Activated CD8-positive, alpha-beta memory T cell treated with anti-CD3 and anti-CD28 coated beads, Interleukin-2, amount 50 U/mL, for 4 hours (primary cell): ENCODE results near the gene RAPGEF4.

Source experiments
- DNase-seq: peaks from one replicate; pipeline ENCODE4 v3.0.0-alpha.2; 2020

The RAPGEF4 gene

DNA sequence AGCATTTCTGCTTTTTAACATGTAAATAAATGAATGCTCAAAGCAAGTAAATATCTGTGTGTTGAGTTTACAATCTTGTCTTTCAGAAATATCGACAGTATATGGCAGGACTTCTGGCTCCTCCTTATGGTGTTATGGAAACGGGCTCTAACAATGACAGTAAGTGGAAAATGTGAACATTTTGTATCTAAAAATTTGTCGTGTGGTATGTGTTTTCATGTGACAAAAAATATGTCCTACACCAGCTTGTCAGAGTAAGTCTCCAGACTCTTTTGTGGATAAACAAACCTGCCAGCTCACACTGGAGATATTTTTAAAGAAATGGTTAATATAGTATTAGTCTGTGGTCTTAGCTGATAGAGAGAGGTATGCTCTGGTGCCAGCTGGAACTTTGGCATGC, 182.1 kb downstream of the RAPGEF4 start:
- DNase-seq, result no peak

DNA sequence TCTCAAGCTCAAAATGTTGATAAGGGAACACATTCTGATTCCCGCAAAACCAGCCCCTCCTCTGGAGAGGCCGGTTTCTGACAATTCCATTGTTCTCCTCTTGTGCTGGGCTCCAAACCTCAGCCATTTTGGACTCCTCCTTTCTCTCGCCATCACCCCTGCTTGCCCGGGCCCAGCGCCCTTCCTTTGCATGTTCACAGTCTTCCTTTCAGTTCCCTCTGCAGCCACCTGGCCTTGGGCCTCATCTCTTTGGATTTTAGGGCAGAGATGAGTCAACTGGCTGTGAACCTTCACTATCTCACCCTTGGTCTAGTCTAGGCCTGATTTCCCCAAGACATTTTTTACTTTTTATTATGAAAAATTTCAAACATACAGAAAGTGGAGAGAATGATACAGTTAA, 184.1 kb downstream of the RAPGEF4 start:
- no peak for DNase-seq

DNA sequence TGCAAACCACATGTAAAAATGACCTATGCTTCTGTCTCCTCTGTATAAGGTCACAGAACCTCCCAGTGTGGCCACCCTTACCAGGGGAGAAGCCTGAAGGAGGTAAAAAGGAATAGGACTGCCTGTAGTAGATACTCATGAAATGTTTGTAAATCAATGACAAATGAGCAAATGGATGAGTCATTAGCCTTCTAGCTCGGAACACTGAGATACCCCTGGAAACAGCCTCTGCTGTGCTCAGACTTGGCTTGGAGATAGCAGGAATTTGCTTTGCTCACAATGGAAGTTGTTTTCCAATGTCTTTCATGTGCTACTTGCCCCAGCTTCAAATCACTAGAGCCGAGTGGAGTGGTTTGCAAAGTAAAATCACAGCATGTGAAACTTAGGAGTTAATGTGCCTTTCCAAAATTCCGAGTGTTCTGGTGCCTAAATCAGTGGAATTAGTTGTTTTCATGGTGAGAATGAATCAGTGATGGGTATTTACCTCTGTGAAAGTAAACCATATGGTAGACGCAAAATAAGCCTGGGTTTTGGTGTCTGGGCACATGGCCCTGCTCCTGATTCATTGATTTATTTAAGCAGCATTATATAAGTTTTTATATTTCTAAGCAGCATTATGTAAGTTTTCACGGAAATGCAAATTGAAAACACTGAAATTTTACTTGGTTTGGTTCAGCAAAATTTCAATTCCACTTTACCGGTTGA, 186.0 kb downstream of the RAPGEF4 start:
- DNase-seq, result no peak

DNA sequence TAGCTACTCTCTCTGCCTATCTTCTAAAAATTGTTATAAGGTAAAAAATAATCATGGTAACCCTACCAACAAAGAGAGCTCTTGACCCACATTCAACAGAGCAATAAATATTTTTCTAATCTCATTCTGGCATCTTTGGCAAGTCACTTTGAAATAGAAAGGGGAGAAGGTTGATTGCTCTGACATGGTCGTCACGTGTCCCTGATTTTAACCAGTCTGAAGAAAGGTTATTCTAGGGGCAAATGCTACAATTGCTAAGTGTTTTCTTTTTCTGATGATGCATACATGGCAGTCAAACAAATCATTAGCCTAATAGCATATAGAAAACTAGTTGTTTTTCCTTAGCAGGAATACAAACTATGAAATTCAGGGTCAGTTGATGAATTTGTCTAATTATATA, 186.7 kb downstream of the RAPGEF4 start:
- DNase-seq, result no peak

DNA sequence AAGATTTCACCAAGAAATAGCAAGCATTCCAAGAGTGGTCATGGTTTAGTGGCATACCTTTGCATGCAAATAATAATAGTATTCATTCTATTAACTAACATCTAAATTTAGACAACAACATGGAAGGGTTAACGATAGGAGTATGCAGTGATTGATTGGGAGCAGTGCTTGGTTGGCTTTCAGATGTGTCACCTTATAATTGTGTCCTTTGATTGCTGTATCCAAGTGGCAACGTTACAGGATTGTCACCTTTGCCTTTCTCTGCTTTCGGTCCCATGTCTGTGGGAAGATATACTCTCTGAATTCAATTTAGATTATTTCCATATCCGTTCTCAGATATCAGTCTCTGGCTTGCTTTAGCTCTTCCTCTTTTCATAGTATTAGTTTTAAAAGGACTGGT, 187.2 kb downstream of the RAPGEF4 start:
- no peak for DNase-seq

DNA sequence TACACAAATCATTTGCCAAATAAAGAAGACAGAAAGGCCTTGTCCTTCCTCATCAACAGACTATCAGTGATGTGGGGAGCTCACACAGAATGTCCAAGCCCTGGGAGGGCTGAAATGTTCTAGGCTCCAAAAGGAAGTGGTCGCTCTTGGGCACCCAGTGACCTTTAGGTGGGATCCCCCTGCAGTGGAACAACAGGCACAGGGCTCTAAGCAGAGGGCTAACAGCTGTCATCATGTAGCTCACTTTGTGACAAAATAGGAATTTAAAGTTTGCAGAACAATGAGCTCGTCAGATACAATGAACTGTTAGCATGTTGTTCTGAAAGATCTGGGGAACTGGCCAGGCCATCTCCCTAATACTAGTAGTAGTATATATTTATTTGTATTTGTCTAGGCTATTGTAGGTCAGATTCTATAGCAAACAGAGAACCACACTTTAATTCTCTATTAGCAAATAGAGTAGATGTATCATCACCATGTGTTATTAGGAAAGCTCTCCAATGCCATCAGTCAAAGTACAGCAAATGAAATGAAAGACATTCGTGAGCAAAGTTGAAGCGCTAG, 188.5 kb downstream of the RAPGEF4 start:
- DNase-seq, result no peak

DNA sequence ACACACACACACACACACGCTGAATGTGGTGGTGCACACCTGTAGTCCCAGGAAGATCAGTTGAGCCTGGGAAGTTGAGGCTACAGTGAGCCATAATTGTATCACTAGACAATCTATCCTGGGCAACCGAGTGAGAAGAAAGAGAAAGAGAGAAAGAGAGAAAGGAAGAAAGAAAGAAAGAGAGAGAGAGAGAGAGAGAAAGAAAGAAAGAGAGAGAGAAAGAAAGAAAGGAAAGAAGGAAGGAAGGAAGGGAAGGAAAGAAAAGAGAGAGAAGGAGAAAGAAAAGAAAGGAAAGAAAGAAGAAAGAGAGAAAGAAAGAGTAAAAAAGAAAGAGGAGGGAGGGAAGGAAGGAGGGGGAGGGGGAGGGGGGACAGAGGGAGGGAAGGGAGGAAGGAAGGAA, 190.0 kb downstream of the RAPGEF4 start:
- no peak for DNase-seq

DNA sequence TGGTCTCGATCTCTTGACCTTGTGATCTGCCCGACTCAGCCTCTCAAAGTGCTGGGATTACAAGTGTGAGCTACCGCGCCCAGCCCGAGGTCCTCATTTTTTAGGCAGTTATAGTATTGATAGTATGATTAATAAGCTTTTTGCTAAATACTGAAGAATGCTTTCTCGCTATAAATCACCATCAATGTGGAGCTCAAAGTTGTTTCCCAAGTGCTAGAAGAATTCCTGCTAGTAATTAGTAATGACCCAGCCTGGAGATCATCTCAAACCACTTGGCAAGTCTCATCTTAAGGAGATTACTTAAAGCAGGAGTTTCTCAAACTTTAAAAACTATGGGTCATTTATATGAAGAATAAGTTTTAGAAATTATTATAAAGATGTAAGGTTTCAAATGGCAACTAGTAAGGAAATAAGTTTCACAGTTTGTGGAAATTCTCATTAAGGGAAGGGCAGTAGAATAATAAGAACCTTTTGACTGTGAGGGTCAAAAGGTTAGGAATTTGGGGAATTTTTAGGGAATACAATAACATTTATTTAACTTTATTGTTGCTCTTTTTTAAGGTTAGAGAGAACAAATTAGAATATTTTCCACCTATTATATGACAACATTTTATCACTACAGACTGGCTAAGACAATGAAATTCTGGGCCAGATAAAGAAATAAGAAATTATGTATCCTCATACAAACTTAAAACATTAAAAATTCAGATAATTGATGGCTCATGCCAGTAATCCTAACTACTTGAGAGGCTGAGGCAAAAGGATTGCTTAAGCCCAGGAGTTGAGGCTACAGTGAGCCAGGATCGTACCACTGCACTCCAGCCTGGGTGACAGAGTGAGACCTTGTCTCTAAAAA, 191.4 kb downstream of the RAPGEF4 start:
- no peak for DNase-seq

DNA sequence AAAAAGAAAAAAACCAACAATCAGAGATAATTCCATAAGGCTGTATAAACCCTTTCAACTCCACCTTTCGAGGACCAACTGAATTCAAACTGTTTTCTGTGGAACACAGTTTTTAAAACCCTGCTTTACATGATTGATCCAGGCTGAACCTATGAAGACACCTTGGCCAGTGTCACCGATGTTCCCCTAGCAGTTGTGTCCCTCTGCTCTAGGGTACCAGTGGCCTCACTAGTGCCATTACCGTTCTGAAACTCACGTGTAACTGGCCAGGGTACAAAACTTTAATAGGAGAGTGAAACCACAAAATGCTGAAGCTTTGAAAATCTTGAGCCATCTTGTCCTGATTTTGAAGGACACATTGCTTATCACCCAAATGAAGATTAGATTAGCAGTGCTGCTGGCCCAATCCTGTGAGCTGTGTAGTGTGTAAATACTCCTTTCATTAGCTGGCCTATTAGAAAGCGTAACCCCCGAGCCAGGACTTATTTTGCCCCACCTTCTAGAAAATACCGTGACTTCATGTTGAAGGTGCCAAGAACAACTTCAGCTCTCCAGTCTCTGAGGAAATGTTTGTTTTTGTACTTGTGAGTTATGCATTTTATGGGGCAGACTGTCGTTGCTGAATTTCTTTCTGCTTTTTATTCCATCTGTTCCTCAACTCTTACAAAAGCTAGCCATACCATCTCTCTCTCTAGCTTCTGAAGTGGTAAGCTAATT, 192.2 kb downstream of the RAPGEF4 start:
- no peak for DNase-seq

DNA sequence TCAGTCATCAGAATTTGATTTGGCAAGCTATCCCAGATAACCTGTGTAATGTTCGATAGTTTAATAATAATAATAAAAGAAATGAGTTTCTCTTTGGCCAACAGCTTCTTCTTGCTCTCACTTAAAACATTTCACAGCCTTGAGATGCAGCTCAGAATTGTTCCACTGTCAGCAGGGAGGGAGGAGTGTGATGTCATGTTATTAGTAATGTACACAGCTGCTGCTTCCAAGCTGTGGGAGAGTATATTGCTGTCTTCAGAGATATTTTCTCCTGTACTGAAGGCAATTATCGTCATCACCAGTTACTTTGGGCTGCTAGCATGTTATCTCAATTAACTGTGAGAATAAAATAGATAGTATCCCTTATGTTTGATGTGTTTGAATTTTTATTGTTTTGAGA, 193.1 kb downstream of the RAPGEF4 start:
- DNase-seq, result no peak

DNA sequence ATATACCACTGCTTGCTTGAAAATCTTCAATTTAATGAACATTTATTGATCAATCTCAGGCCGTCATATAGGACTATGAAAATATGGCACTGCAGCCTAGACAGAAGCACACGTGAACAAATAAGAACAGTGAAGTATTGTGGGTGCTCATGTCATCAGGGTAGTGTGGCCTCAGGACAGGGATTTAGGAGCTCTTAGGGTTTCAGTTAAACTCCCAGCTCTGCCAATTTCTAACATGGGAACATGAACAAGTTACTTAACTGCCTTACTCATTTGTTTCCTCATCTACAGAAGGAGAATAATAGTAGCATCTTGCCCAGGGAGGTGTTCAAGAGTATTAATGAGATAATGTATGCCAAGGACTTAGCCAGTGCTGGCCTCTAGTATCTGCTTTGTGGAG, 194.0 kb downstream of the RAPGEF4 start:
- DNase-seq, result no peak

DNA sequence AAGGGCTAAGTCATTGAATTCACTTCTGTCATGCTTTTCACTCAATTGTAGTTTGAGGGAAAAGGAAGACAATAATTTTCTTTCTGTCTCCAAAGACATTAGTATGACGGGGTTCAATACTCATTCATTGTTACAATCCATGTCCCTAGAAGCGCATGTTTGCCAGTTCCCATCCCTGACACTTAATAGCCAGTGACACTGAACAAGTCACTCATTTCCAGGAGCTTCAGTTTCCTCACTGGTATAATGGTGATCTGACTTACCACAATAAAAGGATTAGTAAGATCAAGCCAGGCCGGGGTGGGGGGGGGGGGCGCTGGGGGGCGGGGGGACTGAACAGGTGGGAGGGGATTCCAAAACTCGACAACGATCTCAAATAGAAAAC, 195.2 kb downstream of the RAPGEF4 start:
- DNase-seq, result no peak

DNA sequence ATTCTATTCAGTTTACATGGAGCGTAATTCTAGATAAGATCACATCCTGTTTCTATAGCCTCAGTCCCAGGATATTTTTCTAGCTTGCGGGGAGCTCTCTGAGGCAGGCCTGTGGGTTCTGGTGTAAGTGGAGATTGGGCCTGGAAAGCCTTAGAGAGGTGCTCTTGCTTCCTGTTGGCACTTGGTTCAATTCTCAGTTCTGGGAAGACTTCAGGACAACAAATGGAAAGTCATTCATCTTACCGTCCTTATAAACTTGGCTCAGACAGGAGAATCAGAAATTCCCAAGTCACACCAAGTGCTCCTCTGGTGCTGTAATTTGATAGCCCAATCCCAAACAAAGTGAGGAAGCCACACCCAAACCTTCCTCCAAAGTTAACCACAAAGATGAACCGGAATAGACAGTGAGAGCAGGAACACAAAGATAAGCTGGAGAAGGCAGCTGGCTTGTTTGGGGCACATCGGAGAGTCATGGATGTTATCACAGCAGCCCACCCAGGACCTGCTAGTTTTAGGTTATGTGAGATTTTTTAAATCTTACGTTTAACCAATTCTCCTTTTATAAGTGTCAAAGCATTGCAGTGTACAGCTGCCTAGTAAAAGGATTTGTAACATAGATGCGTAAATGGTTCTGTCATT, 195.7 kb downstream of the RAPGEF4 start:
- DNase-seq, result no peak

DNA sequence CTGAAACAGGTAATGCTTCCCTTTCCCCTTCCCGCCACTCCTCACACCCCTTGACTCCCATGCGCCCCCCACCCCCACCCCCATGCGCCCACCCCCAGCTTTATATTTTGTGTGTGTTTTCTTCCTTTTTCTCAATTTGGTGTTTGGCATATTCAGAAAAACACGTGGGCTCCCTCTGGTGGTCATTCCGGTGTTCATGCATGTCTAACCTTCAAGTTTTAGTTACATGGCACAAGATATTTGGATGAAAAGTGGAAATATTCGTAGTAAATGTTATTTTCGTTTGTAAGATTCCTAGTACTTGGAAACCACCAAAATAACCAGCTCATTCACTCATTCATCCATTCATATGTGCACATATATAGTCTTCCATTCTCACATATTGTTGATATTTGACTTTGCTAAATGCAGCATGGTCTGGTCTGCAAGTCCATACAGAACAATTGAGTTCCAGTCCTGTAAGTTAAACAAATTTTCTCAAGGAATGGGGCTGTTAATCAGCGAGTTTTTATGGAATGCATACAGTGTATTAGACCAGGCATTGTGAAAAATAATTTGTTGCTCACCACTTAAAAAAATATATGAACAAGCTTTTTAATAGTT, 196.4 kb downstream of the RAPGEF4 start:
- DNase-seq, result peak; percentile 63

DNA sequence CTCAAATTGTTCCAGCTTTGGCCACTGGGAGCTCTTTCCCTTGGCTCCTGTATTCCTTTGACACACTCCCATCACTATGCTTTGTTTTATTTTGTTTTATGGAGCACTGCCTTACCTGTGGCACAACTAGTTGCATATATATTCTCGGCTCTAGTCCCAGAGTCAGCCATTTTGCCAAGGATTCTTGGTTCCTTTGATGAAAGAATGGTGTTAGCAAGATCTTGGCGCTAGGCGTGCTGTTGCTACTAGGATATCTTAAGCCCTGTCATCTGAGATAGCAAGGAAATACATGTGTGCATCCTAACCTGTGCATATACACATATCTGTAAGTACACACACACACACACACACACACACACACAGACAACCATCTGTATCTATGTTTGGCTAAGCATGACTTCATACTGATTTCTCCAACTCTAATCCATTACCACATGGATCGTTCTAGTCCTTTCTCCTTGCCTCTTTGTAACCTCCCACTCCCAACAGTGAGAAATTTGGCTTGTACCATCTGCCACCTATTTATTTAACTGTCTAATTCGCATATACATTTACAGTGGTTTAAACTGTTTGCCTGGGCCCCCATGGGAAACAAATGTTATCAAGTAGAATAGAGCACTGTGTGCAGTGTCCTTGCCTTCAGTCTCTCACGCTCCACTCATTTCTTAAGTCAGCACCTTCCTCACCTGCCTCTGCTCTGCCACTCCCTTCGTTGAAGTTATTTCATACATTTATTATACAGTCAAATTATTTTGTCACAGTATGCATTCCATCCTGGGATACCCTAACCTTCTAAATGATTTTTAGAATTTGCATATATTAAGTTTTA, 202.5 kb downstream of the RAPGEF4 start:
- no peak for DNase-seq

DNA sequence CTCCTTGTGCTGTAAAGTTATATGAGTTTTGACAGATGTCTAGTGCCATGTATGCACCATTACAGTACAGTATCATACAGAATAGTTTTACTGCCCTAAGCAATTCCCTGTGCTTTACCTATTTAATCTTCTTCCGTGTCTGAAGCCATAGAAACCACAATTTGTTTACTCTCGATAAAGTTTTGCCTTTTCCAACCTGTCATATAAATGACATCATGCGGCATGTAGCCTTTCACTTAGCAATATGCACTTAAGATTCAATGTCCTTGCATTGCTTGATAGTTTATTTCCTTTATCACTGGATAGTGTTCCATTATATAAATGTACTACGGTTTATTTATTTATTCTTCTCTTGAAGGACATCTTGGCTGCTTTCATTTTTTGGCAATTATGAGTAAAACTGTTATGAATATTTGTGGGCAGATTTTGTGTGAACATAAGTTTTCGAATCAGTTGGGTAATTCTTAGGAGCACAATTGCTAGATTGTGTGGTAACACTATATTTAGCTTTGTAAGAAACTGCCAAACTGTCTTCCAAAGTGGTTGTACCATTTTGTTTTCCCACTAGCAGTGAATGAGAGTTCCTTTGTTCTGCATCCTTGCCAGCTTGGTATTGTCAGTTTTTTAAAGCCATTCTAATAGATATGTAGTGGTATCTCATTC, 203.2 kb downstream of the RAPGEF4 start:
- DNase-seq, result no peak

DNA sequence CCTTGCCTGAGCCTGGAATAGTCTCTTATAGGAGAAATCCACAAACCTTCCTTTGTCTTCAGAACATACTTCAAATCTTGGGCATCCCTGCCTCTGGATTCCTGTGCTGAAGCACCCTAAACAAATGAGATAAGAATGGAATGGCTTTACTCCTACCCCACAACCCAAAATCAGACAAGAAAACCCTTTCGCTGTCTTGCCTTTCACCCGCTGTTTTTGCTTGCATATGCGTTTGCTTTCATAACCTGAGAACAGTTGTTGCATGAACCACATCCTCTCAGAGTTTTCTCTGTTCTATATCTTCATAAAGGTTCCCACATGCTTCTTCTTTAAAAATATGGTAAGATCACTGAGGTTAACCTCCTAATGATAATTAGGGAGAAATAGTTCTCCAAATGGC, 207.9 kb downstream of the RAPGEF4 start:
- no peak for DNase-seq

DNA sequence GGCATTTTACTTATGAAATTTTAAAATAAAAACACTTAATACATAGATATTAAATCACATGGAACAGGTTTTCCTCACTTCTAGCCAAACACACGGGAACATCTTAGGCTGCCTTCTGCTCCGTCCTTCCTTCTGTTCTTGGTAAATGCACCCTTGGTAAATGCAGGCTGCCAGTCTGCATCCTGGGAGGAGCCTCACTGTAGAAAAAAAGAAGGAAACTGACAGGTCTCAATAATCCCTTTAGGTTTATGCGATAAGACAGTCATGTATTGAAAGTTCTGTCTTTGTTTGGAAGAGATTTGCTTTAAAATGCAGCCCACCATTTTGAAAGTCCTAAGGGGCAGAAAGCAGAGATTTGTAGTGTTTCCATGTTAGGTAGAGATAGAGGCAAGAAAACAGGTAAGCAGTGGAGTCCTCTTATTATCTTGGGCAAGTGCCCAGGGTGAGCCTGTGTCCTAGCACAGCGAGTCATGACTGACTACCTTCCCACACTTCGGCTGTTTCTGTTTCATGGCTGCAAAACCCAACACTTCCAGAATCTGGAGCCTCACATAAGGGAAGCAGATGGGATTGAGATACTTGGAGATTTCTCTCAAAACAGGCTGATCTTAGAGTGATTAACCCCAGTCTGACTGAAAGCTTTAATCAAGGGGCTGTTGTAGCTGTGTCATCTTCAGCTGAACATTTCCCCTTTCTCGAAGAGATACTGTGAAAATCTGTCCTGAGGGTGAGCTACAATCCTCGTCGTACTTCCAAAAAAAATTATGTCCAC, 208.6 kb downstream of the RAPGEF4 start:
- no peak for DNase-seq

DNA sequence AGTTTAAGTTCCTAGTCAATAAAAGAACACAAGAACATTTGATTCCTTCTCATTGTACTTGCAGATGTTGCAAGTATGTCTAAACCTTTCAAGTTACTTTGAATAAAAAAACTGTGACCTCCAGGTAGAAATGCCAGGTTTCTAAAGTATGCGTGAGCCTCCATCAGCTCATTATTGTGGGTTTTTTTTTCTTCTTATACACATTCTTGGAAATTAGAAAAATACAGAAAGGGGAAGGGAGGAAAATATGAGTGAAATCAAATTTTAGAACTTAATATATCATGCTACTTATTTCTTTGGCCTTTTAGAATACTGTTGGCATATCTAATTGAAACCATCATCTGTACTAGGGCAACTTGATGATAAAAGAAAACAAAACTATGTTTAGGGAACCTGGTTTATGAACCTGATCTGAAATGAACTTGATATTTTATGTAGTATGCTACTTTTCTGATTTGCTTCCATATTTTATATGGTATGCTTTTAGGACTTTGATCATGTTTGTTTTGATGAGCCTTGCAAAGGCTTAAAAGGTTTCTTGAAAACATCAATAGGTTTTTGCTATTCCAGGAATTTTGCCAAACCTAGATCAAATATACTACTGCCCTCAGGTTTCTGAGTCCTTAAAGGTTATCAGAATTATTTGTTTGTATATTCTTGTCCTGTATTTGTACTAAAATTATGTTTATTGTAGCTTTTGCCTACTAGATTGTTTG, 209.3 kb downstream of the RAPGEF4 start:
- no peak for DNase-seq

DNA sequence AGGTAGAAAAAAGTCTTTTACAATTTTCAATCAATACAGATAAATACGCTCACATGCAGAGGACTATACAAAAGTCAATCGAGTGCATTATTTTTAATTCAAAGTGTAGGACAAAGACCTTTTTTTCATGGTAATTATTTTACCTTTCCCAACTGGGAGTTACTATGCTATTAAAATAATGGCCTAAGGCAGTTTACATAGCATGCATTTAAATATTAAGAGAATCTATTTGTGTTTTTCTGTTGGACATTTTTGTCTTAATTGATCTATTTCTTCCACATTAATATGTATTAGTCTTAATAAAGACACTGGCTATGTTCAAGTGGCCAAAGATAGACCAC, 209.8 kb downstream of the RAPGEF4 start:
- no peak for DNase-seq
